GM21447 (cell line): ENCODE data around the gene IL1RAPL2.

Experiments
- ATAC-seq: cut with Tn5 transposase; IDR thresholded peaks from one replicate; pipeline ENCODE4 v1.9.1; 2021; ENCODE audit not compliant: unreplicated experiment

IL1RAPL2 gene

DNA sequence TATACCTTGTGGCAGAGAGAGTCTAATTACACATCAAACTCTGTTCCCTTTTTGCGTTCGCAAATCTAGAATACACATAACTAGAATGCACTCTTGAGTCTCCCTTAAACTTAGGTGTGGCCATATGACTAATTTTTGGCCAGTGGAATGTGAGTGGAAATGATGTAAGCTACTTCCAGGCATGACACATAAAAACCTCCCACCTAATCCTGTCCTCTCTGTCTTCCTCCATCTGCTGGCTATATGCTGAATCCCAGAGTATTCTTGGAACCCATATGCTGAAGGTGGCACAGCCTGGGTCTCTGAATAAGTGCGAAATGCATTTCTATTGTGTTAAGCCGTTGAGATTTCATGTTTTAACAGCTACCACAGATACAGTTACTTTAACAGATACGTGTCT, 986.4 kb downstream of the IL1RAPL2 start:
- no peak for ATAC-seq

GRCh38 chrX:105553118-105553517, 987.1 kb downstream of the IL1RAPL2 start:
- ATAC-seq = no peak

DNA sequence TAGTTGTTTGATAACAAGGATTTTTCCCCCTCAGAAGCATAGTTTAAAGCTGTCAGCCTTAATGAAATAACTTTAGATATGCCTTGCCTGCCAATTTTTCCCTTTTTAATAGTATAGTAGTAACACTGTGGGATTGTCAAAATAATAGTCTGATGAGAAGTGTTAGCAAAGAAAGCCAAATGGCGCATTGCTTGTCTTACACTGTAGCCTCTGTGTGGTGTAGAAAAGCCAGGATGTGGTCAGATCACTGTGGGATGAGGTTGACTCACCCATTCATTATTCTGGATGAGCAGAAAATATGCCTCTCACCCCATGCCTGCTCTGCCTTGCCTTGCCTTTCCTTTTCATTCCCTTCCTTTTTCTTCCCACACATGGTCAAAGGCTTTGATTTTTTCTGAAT, 998.5 kb downstream of the IL1RAPL2 start:
- no peak for ATAC-seq

DNA sequence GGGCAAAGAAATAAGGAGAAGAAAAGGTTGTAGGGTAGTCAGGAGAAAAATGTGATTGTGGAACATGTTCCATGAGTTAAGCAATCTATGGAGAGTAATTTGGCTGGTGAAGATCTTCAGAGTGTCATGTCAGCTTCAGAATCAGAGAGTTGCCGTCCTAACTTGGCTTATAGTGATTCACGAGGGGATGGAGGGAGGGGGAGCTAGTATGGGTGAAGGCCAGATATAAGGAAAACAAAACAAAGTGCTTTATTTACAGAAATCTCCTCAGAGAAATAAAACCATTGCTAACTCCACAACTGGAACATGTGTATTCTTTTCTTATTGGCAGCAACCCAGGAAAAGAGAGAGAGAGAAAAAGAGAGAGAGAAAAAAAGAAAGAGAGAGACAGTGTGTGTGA, 999.9 kb downstream of the IL1RAPL2 start:
- ATAC-seq = no peak

DNA sequence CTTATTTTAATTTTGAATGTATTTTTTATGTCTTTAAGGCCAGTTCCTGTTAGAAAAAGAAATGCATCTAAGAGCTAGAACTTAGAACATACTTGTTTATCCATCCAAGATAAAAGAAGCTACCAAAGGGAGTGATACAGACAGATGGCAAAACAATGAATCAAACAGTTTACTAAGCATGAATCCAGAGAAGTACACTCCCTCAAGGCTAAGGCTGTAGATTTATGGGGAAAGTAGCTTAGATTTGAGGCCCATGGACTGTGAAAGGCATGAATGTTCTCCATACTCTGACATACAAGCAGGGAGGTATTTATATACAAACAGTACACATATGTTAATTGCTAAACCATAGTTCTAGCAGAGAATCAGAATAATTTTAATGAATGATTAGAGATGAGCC, 1001.1 kb downstream of the IL1RAPL2 start:
- ATAC-seq = no peak

DNA sequence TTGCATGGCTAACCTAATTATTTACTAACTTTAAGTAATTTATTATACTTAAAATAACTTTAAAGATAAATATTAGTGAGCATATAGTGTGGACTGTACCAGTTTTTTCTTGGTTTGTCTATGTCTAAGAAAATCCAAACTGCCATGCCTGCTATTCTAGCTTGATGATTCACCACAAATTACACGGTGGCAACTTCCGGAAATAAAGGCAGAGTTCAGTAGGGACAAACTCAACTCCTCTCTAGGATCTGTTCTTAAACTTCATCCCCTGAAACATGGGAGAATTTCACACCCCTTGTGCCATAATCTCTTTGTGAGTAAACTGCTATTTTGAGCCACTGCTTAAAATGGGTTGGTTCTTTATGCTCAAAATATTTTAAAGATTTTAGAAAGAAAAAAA, 1042.7 kb downstream of the IL1RAPL2 start:
- ATAC-seq = no peak

DNA sequence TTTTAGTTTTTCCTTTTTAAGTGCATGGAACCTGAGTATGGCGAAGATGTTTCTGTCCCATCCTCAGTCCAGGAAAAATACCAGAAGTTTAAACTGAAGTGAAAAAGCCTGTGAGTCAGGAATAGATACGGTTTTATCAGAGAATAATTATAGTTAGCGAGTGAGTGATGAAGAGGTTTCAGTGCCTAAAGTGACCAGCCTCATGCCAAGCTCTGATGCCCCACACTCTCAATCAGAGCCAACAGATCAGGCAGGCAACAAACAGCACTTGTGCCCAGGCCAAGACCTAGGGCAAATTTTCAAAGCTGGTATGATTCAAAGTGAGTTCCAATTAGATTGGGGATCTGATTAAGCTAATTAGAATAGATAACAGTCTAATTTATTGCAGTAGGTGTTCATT, 1043.5 kb downstream of the IL1RAPL2 start:
- no peak for ATAC-seq

- no peak for ATAC-seq
Observed at GRCh38 chrX:105610411-105610810, 1044.4 kb downstream of the IL1RAPL2 start.

DNA sequence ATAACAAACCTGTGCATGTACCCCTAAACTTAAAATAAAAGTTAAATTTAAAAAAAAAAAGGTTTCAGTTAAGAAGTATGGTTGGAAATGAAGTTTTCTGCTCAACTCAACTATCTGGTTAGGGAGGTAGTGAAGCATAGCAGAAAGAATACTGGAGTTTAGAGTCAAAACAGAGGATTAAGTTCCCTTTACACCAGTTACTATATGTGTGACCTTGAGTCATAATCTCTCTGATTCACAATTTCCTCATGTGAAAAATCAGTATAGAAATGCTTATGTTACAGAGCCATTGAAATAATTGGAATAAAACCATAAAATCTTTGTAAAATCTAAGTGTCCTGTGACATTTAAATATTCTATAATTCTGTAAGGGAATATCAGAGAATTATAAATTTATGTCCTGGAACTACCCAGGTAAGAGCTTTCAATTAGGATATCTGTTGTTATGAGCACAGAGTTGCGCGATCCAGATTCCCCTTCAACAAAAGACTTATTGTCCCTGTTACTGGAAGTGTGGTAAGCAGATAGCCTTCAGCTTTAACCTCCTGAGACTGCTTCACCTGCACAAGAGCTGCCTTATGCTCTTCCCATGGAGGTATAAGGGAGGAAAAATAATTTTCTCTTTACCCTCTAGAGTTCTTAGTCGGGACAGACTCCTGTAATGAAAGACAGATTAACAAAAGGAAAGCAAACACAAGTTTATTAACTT, 1052.5 kb downstream of the IL1RAPL2 start:
- no peak for ATAC-seq

DNA sequence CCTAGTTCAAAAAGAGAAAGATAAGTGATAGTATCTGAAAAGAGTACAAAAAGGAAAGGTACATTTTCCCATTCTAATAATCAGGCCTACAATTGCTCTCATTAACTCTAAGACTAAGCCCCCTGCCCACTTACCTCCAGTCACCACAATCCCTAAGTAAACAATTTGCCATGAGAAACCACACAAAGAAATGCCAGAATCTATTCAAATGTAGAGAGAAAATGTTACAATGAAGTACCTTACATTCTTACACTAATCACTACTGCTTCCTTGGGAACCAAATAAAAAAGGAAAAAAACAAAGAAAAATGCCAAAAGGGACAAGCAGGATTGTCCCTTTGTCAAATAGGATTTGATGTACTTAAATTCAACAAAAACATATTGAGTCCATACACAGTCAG, 1068.2 kb downstream of the IL1RAPL2 start:
- ATAC-seq = no peak

DNA sequence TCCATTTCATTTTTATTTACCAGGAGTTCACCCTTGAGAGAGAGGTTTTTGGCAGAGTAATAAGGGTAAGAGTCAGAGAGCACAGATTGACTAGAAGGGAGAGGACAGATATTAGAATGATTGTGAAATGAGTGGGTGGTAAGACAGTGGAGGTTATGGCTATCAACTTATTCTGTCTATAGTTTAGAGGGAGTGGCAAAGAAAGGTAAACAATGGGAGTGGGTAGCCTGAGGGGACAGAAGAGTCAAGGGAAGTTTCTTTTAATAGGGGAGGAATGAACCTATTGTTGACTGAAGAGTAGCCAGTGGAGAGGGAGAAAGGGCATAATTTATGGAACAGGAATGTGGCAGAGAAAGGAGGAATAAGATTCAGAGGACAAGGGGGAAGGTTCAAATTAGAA, 1069.8 kb downstream of the IL1RAPL2 start:
- no peak for ATAC-seq

DNA sequence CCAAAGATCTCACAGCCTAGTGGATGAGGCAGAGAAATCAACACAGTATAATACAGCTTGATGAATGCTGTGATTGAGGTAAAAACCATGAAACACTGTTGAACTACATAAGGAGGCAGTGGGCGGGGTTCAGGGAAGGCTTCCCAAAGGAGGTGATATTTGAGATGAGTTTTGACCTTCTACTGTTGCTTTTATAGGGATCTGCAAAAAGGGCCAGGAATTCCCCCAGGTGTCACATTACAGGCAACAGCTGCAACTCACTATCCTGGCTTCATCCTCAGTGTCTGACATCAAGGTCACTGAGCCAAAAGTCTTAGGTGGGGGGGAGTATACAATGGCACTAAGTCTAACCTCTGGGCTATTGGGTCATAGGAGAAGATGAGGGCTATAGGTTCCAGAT, 1070.7 kb downstream of the IL1RAPL2 start:
- ATAC-seq = no peak

GRCh38 chrX:105645667-105646357, 1079.8 kb downstream of the IL1RAPL2 start:
- ATAC-seq = no peak

GRCh38 chrX:105646592-105647372, 1080.8 kb downstream of the IL1RAPL2 start:
- ATAC-seq = no peak

DNA sequence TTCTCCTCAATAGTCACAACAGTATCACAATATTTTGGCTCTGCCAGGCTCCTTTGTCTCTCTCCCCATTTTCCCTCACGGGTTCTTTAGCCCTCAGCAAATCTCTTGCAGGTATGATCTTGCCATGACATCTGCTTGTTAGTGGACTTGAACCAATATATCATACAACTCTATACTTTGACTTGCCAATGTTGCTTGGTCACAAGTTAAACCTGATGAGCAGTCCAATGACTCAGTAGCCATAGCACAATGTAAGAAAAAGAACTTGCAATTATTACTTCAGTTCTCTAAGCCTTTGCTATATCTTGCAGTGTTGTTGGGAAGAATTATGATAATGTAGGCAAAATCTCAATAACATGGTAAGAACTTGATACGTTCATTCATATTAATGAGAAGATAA, 1081.8 kb downstream of the IL1RAPL2 start:
- no peak for ATAC-seq

DNA sequence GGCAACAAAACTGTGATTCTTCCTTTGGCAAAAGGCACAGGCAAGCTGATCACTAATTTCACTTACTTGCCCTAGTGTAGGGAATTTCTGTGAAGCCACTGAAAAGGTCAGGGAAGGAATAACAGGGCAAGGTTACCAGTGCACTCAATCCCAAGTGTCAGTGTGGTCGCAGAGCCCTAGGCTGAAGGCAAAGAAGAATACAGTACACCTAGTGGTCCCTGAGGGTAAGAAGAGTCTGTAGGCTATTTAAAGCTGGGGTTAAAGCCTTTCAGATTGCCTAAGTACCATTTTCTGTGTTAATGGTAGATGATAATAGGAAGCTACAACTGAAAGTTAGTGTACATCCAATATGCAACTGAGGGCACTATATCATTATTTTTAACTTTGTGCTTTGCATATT, 1082.7 kb downstream of the IL1RAPL2 start:
- ATAC-seq = no peak

DNA sequence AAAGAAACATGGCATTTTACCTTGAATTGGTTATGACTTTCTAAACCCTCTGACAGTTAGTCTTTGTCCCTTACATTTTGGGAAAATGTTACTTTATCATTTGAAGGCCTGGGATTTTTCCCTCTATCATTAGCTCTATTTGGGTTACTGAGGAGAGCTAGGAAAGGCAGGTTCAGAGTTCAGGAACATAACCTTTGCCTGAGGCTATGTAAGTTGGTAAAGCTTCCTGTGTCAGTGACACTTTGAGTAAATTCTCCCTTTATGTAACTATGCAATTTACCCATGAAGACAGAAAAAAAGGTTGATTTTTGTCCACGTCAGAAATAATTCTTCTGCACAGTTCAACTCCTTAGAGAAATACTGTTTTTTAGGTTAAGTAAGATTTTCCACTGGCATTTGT, 1084.6 kb downstream of the IL1RAPL2 start:
- ATAC-seq = no peak

DNA sequence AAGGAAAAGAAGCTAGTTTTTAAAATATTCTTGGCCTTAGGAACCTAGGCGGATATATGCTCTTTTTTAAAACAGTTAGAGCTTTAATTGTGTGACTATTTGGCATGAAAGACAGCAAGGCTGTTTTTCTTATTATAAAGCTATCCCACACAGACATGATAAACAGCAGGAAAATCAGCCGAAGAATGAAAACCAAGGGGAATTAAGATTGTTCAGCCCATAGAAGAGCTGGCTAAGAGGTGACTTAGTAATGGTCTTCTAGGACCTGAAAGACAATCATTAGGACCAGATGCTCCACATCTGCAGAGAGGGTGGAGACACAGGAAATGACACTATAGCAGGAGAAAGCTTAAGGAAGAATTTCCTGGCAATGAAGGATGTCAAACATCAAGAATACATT, 1085.0 kb downstream of the IL1RAPL2 start:
- ATAC-seq = no peak

- ATAC-seq = no peak
Observed at GRCh38 chrX:105653891-105654290, 1087.9 kb downstream of the IL1RAPL2 start.

DNA sequence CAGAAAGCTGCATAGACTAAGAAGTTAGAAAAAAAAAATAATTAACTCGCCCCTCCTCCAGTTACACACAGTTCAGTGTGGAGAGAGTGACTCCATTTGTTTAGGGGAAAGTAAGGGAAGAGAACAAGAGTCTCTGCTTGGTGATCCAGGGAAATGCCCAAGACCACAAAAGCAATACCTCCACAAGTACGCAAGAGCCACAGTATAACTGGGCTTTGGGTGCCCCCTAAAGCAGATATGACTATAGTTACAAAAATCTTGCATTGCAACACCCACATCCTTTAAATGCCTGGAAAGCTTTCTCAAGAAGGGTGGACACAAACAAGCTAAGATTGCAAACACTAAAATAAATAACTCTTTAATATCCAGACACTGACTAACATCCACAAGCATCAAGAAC, 1092.1 kb downstream of the IL1RAPL2 start:
- ATAC-seq = no peak

GRCh38 chrX:105662248-105662647, 1096.2 kb downstream of the IL1RAPL2 start:
- ATAC-seq = no peak

GRCh38 chrX:105664243-105664642, 1098.2 kb downstream of the IL1RAPL2 start:
- ATAC-seq = no peak
